HEK293T (cell line): ENCODE results near the gene OGT.

Experiments used
- ARNT ChIP-seq: fragments of 450-650 bp; IDR thresholded peaks from 2 replicates; pipeline ENCODE4 v1.6.1; 2017; ENCODE audit warnings: mild to moderate bottlenecking
- BHLHE40 ChIP-seq: fragments of 450-650 bp; IDR thresholded peaks from 2 replicates; pipeline ENCODE4 v1.6.1; 2016; ENCODE audit warnings: mild to moderate bottlenecking, moderate library complexity, borderline replicate concordance
- CTBP1 ChIP-seq: fragments of 450-650 bp; IDR thresholded peaks from 2 replicates; pipeline ENCODE4 v1.6.1; 2016; ENCODE audit warnings: borderline replicate concordance
- ELF4 ChIP-seq: fragments of 450-650 bp; IDR thresholded peaks from 2 replicates; pipeline ENCODE4 v1.6.1; 2017; ENCODE audit warnings: antibody characterized with exemption
- FOXA1 ChIP-seq: fragments of 450-650 bp; IDR thresholded peaks from 2 replicates; pipeline ENCODE4 v1.6.1; 2016; ENCODE audit warnings: mild to moderate bottlenecking
- FOXK2 ChIP-seq: fragments of 450-650 bp; IDR thresholded peaks from 2 replicates; pipeline ENCODE4 v1.6.1; 2016; ENCODE audit warnings: mild to moderate bottlenecking
- FOXM1 ChIP-seq: fragments of 450-650 bp; IDR thresholded peaks from 2 replicates; pipeline ENCODE4 v1.6.1; 2017; ENCODE audit warnings: mild to moderate bottlenecking, borderline replicate concordance
- HDGF ChIP-seq: fragments of 450-650 bp; IDR thresholded peaks from 2 replicates; pipeline ENCODE4 v1.6.1; 2017; ENCODE audit warnings: antibody characterized with exemption, borderline replicate concordance
- NFRKB ChIP-seq: fragments of 450-650 bp; IDR thresholded peaks from 2 replicates; pipeline ENCODE4 v1.6.1; 2016; ENCODE audit warnings: mild to moderate bottlenecking, moderate library complexity
- PKNOX1 ChIP-seq: fragments of 450-650 bp; IDR thresholded peaks from 2 replicates; pipeline ENCODE4 v1.6.1; 2016
- SP1 ChIP-seq: fragments of 450-650 bp; IDR thresholded peaks from 2 replicates; pipeline ENCODE4 v1.6.1; 2017
- SUZ12 ChIP-seq: fragments of 450-650 bp; IDR thresholded peaks from 2 replicates; pipeline ENCODE4 v1.6.1; 2016; ENCODE audit warnings: mild to moderate bottlenecking
- TARDBP ChIP-seq: fragments of 450-650 bp; IDR thresholded peaks from 2 replicates; pipeline ENCODE4 v1.6.1; 2016
- ZNF384 ChIP-seq: fragments of 450-650 bp; IDR thresholded peaks from 2 replicates; pipeline ENCODE4 v1.6.1; 2016

GRCh38 chrX:71579136-71579989 is 46.5 kb downstream of the OGT start:
- TF ChIP-seq BHLHE40 (no peak), FOXA1 (no peak), SUZ12 (no peak), FOXM1 (no peak), PKNOX1 (no peak), ELF4 (no peak), ZNF384 (no peak), NFRKB (no peak), HDGF (no peak), CTBP1 (no peak), ARNT (no peak), SP1 (no peak), TARDBP (no peak), FOXK2 (no peak)
